ENCODE results near the gene ETV3L.
A peak's percentile ranks its signal among the peaks of the same experiment; 100 is the strongest.

Gene ETV3L

DNA sequence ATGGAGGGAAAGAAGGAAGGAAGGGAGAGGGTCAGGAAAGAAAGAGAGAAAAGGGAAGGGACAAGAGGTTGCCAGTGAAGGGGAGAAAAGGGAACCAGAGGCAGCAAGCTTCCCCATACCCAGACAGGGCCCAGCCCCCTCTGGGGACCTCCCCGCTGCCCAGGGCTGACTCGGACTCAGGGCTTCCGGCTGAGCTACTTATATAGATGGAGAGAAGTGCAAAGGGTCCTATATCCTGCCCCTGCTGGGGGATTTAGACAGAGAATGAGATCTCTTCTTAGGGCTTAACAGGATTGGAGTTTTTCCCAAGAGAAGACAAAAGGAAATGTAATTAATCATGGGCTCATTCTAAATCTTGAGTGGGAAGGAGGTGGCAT is at the start of gene ETV3L:
ETV3L (minus strand) TSS at position 176 of the 377 bp plus-strand sequence. CDS start 285 bp downstream, outside the sequence.
- DNase-seq (ENCODE audit: low read depth) = no peak

DNA sequence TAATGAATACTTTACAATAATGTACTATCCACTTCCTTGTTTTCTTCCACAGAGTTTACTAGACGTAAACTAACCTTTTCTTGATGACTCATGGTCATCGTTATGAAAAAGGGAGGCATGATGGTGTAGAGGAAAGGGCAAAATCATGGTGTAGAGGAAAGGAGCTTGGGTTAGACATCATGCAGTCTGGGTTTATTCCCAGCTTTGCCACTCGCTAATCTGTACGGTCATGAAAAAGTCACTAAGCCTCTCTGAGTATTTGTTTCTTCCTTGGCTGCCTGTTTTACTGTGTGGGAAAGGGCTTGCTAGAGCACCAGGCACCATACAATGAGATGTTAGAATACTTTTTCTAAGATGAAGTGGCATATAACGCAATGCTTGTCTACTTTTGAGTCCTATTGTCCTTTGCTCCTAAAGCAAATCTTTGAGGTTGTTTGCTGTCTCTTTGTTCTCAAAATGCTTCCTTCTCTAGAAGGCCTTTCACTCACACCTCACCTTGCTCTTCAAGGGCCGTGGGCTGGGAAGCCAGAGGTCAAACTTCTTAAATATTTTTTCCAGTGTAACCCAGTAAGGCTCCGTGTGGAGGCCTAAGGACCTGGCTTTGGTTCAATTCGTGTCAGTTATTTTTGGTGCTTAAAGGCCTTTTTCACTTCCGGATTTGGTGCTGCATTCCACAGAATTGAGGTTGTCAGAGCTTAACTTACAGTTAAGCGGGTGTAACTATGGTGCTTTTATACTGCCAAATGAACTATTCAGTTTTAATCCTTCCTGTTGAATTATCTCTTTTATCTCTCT is 48.5 kb upstream of the ETV3L start:
- peak; percentile 69 for DNase-seq (ENCODE audit: low read depth)

DNA sequence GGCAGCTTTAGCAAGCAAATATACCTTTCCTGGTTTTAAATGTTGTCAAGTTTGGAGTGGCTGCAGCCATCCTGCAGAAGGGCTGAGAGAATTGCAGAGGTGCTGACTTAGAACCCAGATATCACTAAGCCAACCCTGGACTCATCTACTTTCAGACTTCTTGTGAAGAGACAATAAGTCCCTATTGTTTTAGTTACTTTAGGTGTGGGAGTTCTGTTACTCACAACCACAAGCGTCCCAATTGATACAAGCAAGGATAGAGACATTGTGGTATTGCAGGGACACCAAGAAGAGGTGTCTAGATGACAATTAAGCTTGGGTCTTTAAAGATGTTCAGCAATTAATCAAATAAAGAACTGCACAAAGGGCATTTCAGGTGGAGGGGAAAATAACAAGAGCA is 47.4 kb upstream of the ETV3L start:
- no peak for DNase-seq (ENCODE audit: low read depth)

DNA sequence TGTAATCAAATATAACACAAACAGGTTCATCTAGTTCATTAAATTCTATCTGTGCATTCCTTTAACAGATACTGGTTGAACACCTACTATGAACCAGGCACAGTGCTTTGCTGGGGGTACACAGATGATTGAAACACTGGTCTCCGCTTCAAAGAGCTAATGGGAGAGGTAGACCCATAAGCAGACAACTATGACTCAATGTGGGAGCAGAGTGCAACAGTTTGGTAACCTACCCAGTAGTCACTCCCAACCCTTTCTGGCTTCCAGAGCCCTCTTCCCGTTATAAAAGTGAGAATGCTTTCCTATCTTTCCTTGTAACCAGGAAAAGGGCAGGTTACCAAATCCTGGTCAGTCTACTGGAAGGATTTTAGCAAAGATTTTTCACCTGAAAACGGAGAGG is 46.6 kb upstream of the ETV3L start:
- DNase-seq (ENCODE audit: low read depth) = no peak

DNA sequence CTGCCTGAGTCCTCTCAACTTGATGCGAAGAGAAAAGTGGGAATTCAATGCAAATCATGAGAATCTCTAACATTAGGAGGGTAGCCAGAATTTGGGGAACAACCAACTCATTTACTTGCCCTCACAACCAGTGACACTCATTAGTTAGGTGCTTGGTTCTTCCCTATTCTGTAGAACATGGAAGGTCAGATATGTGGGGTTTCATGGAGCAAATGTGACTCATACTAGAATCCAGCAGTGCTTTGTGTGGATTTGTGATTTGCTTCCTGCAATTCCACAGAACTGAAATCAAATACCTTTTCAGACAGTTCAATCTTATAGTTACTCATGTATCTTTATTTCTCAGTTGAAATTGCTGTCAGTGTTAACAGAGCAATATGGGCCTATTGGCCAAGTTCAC is 45.5 kb upstream of the ETV3L start:
- DNase-seq (ENCODE audit: low read depth) = peak; percentile 36

DNA sequence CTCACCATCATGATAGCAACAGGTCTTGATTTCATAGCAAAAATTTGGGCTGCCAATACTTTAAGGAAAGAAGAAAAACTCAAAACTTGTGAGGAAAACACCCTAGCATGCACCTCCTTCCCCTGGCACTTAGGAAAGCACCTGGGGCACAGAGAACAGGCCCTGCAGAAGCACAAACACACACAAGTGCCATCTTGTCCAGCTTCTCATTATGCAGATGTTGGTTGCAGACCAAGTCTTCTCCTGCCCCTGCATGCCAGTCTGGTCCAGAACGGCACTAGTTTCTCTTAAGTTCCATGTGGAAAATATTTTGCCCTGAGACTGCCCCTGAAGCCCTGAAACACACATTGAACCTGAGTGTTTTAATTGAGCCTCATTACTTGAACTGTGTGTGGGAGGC is 44.9 kb upstream of the ETV3L start:
- DNase-seq (ENCODE audit: low read depth) = no peak

DNA sequence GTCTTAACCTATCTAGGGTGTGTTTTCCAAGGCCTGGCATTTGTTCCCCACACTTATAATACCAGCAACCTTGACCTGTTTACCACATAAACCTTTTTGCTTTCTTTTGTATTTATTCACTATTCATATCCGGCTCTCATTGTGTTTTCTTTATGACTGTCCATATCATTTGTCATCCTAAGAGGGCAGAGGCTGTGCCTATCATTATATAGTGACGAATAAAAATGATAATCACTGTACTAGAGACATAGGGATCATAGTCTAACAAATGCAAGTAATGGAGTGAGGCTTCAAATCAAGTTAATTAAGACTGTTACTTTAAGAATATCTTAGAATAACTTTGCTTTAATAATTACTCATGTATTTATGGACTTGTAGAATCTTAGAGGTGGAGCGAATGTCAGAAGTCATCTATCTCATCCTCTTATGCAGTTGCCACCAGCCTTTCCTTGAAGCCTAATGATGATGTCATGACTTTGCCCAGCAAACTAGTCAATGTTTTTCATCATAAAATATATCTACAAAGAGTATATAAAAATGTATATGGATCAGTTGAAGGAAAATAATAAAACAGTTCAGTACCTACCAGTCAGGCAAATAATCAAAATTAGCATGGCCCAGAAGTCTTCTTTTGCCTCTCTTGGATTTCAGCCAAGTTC is 43.3 kb upstream of the ETV3L start:
- no peak for DNase-seq (ENCODE audit: low read depth)

DNA sequence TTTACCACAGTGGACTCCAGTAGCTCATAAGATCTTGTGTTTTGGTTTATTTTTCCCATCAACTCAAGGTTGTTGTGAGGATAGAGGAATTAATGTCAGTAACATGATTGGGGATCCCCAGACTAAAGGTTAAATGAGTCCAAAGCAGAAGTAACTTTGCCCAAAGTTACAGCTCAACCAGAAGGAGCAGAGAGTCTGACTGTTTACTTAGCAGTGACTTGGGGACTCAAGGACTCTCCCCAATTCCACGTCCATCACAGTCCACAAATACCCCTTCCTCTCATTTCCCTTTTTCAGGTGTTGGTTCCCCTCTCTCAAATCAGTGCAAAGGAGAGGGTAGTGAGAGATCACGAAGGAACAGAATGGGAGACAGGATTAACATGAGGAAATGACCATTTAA is 42.6 kb upstream of the ETV3L start:
- no peak for DNase-seq (ENCODE audit: low read depth)

DNA sequence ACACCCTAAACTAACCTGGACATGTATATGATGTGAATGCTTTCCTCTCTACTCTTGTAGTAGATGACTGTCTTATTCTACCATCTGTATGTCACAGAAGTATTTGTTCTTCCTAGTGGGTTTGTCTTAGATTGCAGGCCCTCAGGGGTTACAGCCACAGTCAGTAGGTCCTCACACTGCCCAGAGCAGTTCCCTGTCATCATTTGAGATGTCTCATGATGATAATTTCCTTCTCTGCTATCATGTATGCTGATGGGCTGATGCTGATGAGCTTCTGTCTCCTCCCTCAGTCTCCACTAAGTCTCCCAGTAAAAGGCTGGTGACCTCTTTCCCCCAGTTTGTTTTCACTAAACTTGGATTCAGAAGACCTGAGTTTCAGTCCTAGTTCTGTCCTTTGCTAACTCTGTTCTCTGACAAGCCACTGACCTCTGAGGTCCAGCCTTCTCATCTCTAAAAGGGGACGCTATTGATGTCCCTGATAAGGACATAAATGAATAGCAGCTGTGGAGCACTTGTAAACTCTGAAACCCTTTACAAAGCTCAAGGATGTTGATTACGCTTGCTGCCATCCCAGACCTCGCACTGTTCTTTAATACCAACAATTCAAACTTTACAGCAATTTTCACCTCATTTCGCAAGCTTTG is 41.7 kb upstream of the ETV3L start:
- DNase-seq (ENCODE audit: low read depth) = no peak

DNA sequence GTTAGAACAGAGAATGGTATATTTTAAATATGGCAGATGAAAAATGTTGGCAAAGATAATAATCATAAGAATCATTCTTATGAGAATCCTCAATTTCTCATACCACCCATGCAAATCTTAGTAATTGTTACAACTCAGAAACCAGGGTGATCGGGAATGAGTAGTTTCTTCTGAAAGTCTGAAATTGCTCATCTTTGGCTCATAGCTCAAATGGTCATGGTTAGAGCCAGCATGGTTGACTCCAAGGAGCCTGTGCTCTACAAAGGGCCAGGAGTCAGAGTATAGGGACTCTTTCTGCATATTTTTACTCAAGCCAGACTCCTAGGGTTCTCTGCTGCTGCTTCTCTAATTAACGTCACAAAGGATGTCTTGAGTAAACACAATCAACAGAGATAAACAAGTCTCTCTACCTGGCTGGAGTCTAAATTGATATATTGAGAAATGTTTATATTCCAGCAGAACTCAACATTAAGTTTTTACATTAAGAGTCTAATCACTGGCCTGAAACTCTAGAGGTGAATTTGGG is 40.5 kb upstream of the ETV3L start:
- no peak for DNase-seq (ENCODE audit: low read depth)

DNA sequence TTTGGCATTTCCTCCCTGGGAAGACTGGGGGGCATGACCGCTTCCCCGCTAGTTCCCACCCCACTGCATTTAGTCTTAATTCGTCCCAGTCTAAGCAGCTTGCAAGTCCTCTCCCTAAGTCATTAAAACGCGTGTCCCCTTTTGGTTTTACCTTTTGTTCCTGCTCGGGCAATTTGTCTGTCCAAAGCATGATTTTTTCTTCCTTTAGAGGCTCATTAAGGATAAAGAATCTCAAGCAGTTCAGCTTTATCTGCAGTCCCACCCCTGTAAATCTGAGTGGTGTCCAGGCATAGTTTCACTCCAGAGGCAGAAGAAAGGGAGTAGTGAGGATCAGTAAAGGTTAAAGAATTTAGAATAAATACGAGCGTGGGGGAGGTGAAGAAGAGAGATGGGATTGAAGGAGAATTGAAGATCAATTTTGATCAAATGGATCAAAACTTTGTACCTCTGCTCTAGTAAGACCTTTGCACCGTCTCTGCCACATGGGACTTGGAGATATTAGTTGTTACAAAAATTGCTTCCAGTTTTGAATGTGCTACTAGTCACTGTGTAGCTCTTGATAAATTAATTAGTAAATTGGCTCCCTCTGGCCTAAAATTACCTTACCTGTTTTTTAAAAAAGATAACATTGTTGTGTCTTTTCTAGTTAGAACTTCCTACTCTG is 39.6 kb upstream of the ETV3L start:
- peak; percentile 80 for DNase-seq (ENCODE audit: low read depth)

DNA sequence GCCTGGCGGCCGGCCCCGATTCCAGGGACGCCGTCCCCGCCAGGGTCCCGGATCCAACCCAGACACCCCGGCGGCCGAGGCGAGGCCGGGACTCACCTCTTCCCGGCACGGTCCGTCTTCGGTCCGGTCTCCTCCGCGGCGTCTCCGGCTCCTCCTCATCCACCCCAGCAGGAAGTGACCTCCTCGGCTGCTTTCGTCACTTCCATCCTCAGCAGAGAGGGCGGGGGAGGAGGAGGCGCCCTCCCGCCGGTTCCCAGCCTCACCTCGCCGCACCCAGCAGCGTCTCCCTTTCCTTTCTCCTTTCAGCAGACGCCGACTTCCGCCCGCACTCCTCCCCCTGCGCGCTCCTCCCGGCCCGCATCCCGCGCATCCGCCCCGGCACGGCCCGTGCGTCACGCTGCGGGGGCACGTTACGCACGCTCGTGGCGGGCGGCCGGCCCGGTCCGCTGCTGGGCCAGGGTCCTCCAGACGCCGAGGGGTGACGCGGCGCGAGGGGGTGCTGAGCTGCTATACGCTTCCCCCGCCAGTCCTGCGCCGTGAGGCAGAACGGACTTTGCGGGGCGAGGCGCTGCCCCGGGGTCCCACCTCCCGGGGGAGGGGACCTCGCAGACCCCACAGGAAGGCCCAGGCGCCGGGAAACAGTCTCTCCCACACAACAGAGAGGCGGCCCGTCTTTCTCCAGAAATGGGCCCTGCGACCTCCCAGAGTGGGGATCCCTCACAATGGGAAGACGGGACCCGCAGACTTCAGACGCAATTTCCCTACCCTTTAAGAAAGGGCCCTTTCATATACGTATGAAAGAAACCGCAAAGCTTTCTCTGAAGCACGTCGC is 38.8 kb upstream of the ETV3L start, which contains the start of gene ETV3:
ETV3 (minus strand) TSS at position 176 of the 832 bp plus-strand sequence. CDS start 2,043 bp downstream, outside the sequence.
- DNase-seq (ENCODE audit: low read depth) = peak; percentile 96

DNA sequence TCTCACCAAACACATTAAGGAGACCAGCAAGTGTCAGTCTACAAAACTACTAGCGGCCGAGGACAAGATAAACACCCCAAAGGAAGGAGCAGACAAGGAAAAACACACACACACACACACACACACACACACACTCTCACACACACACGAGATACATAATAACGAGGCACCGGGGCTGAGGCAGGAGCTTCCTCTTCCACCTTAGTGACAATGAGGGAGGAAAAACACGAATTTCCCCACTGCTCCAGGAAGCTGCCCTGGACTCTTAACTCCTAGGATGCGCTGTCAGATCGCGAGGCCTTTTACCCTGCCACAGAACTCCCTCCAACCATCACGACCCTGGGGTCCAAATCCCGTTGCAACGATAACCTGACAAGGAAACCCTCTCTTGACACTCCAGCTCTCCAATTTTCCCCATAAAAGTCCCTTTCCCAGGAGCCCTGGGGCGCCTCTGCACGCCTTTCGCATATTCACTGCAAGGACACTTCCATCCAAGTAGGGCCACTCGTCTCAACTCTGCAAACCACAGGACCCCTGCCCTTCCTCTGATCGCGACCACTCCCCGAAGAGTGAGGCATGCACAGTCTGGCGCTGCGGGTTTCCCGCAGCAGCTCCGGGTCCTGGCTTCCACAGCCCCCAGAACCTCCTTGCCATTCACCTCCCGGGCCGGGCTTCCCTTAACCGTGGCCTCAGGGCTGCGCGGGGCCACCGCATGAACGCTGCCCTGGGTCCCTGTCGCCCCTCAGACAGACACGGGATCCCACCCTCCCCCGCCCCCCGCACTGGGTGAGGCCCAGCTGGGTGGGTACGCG is 38.0 kb upstream of the ETV3L start:
- peak; percentile 36 for DNase-seq (ENCODE audit: low read depth)

DNA sequence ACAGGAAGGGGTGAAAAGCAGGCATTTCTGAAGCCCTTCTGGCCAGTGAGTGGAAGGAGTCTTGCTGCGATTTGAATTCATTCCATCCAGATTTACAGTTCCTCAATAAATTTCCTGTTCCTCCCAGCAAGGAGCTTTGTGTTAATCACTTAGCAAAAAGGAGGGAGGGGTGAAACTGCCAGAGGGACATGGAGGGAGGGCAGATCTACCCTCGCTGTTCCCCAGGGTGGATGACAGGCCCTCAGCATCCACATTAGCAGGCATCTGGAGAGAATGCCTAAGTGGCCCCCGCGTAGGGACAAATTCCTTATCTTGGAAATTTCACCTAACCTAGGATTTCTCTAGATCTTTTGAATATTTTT is 37.4 kb upstream of the ETV3L start:
- peak; percentile 52 for DNase-seq (ENCODE audit: low read depth)

DNA sequence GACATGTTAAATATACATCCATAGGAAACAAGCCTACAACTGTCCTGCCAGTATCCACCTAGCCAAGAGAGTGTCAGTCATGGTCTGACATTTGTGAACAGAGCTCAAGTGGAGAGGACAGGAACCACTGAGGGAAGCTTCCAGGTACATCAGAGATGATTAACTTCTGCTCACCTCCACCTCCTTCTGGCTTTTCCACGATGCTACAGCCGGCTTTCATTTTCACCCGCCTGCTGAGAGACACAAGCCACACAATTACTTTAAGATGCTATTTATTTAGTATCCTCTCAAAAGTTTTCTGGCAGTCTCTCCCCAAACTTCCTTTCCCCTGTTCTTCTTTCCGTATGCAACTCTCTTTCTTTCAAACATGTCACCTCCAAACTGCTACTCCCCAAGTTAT is 36.5 kb upstream of the ETV3L start:
- no peak for DNase-seq (ENCODE audit: low read depth)

DNA sequence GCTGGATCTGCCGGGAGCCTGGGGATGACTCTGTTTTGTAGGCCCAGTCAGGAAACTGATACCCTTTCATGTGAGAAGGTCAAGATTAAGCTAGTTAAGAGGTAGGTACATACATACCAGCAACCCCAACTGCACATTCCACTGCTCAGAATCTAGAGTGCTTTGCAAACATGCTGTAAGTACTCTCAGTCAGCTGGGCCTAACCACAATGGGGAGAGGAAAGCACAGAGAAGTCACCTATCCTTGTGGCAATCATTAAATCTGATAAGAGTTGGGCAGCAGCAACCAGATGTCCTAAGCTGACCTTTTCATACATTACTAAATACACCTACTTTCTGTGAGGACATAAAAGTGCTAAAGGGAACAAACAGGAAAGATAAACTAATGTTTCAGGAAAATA is 36.0 kb upstream of the ETV3L start:
- DNase-seq (ENCODE audit: low read depth) = no peak

DNA sequence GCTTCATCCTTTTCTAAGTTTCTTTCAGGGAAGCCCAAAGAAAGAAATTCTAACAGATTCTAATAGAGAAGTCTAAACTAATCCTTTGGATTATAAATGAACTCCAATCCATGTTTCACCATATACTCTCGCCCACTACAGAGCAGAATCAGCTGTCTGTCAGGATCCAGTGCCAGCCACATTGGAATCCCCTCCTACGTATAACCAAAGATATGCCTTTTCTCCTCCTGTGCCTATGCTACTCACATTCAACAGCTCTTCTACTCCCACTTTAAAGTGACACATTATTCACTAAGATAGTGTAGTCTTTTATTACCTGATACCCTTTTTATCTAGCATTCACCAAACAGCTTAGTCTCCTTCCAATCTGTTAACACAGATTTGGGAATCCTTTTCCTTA is 35.5 kb upstream of the ETV3L start:
- no peak for DNase-seq (ENCODE audit: low read depth)

DNA sequence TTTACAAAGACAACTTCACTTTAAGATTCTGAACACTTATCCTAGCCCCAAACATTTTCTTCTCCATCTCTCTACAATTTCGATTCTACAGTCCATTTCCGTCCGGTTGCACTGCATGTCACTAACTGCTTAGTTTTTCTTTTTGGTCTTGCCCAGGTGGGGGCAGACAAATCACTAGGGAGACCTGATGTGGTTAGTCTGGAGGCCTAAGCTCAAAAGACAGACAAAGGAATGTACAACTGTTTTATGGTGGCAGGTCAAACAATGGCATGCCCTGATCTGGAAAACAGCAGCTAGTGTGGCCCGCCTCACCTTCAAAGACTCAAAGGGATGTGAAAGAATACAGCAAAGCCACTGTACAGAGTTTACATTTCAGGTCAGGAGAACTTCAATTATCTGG is 34.8 kb upstream of the ETV3L start:
- DNase-seq (ENCODE audit: low read depth) = no peak

DNA sequence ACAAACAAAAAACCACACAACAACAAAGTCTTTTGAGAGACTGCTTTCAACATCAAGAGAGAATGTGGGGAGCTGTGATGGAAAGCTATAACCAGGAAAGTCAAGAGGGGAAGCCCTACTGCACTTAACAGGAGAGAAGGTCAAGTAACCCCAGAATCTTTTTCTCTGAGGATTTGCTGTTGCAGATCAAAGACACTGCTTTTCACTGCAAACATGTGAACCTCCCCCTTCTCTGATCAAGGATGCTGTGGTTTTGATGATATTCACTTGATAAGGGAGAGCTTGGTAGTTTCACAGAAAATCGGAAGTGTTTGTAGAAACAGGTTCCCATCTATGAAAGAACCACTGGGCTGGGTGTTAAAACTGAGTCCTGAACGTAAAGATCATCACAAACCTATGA is 33.8 kb upstream of the ETV3L start:
- DNase-seq (ENCODE audit: low read depth) = no peak

DNA sequence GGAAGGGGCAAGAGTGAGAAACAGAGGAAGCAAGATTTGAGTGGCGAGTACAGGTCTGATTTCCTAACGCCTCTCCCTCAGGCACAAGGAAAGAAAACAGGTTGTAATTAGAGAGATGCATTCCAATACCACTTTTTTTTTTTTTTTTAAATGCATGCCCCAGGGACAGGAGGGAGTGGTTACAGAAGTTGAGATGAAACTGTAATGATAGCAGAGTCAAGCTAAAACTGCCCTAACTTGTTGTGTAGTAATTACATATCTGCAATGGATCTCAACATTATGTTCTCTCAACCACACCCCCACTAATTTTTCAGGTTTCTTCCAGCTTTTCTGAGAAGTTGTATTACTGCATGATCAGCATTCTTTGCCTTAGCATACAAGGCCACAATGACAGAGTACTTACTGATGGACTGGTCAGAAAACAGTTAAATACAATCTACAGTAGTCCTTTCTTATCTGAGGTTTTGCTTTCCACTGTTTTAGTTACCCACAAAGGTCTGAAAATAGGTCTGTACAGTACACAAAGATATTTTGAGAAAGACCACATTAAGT is 33.1 kb upstream of the ETV3L start:
- no peak for DNase-seq (ENCODE audit: low read depth)

Measured in EH (cell line).